MM.1S (cell line): ENCODE data around the gene BTBD9.

Experiments
- DNase-seq: peaks from one replicate; pipeline ENCODE4 v3.0.0-alpha.2; 2015
- H2AFZ ChIP-seq: fragments of 300-600 bp; sonication (generic); 2 replicates; pipeline ENCODE4 v1.6.0; 2016; ENCODE audit warnings: antibody characterized with exemption, low read length
- H3F3A ChIP-seq: fragments of 300-600 bp; sonication (generic); 2 replicates; pipeline ENCODE4 v1.6.1; 2016; ENCODE audit warnings: mild to moderate bottlenecking, antibody characterized with exemption, low read length, moderate library complexity, mixed read lengths; ENCODE audit not compliant: insufficient read depth
- H3K27ac ChIP-seq: fragments of 300-600 bp; sonication (generic); 2 replicates; pipeline ENCODE4 v1.5.1; 2016; ENCODE audit warnings: mild to moderate bottlenecking, low read length
- H3K27me3 ChIP-seq: fragments of 300-600 bp; sonication (generic); replicated peaks from 2 replicates; pipeline ENCODE4 v1.6.0; 2016; ENCODE audit warnings: low read length; ENCODE audit not compliant: insufficient read depth
- H3K36me3 ChIP-seq: fragments of 300-600 bp; sonication (generic); replicated peaks from 2 replicates; pipeline ENCODE4 v1.6.1; 2016; ENCODE audit warnings: mild to moderate bottlenecking, low read length, mixed read lengths; ENCODE audit not compliant: insufficient read depth
- H3K4me1 ChIP-seq: fragments of 300-600 bp; sonication (generic); 2 replicates; pipeline ENCODE4 v1.6.1; 2016; ENCODE audit warnings: low read length, mixed read lengths
- H3K4me2 ChIP-seq: fragments of 300-600 bp; sonication (generic); 2 replicates; pipeline ENCODE4 v1.6.0; 2016; ENCODE audit warnings: low read depth, low read length
- H3K4me3 ChIP-seq: fragments of 300-600 bp; sonication (generic); 2 replicates; pipeline ENCODE4 v1.5.1; 2016; ENCODE audit warnings: low read length, mixed read lengths
- H3K79me2 ChIP-seq: fragments of 300-600 bp; sonication (generic); 2 replicates; pipeline ENCODE4 v1.6.1; 2016; ENCODE audit warnings: mixed run types, low read length, mixed read lengths
- H3K9ac ChIP-seq: fragments of 300-600 bp; sonication (generic); 2 replicates; pipeline ENCODE4 v1.6.1; 2016; ENCODE audit warnings: low read length, mixed read lengths
- H3K9me2 ChIP-seq: fragments of 300-600 bp; sonication (generic); replicated peaks from 2 replicates; pipeline ENCODE4 v1.6.1; 2016; ENCODE audit warnings: mild to moderate bottlenecking, low read length, mixed read lengths; ENCODE audit not compliant: insufficient read depth
- H3K9me3 ChIP-seq: fragments of 300-600 bp; sonication (generic); replicated peaks from 2 replicates; pipeline ENCODE4 v1.6.1; 2016; ENCODE audit warnings: mild to moderate bottlenecking, low read length, mixed read lengths; ENCODE audit not compliant: insufficient read depth
- H4K20me1 ChIP-seq: fragments of 300-600 bp; sonication (generic); 2 replicates; pipeline ENCODE4 v1.6.1; 2016; ENCODE audit warnings: mild to moderate bottlenecking, low read length, moderate library complexity, mixed read lengths; ENCODE audit not compliant: insufficient read depth
- EZH2 ChIP-seq: fragments of 300-600 bp; sonication (generic); optimal IDR thresholded peaks from 2 replicates; pipeline ENCODE3; 2017; ENCODE audit warnings: low read depth, mild to moderate bottlenecking, antibody characterized with exemption, low read length, mixed read lengths
- EZH2phosphoT487 ChIP-seq: fragments of 300-600 bp; sonication (generic); IDR thresholded peaks from 2 replicates; pipeline ENCODE4 v1.6.1; 2018; ENCODE audit warnings: antibody characterized with exemption, low read length
- TF ChIP-seq, protein P1 (sequence below): fragments of 300-600 bp; sonication (generic); IDR thresholded peaks from 2 replicates; pipeline ENCODE4 v1.5.1; 2016; ENCODE audit warnings: antibody characterized with exemption, low read length, mixed read lengths

The BTBD9 gene

DNA sequence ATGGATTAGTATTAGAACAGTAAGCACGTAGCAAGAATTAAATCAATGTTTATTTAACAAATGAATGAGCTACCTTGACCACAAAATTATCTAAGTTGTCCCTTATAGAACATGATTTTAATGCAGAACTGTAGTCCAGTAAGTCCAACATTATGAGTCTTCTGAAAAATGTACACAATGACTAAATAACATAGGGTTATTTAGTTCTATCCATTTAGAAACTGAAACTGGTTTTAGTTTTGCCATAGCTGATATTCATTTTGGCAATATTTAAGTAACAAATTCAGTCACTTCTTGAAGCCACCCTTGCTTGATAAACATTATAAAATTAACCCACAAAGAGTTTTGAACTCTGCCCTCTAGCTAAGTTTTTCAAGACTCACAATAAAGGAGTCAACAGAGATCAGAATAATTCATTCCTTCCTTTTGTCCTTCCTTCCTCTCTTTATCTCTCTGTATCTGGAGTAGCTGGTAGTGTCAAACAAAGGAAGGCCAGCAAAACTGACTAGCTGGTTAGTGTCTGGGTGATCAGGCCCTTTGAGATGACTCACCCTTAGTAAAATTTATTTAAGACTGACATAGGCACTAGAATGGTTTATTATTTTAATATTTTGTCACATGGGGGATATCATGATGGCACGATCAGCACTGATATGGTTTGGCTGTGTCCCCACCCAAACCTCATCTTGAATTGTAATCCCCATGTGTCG is 115.1 kb downstream of the BTBD9 start:
- DNase-seq = no peak
- Histone ChIP-seq H2AFZ (no peak overlapping the region), H3K4me3 (no peak overlapping the region), H3K9me2 (no peaks in the 10 kb centered on the region), H3F3A (no peaks in the 10 kb centered on the region), H3K27ac (no peak overlapping the region), H4K20me1 (no peaks in the 10 kb centered on the region), H3K4me2 (no peak overlapping the region), H3K36me3 (no peaks in the 10 kb centered on the region), H3K9me3 (no peaks in the 10 kb centered on the region), H3K4me1 (no peaks in the 10 kb centered on the region), H3K79me2 (no peaks in the 10 kb centered on the region), H3K27me3 (no peaks in the 10 kb centered on the region), H3K9ac (no peak overlapping the region)
- TF ChIP-seq, protein P1, sequence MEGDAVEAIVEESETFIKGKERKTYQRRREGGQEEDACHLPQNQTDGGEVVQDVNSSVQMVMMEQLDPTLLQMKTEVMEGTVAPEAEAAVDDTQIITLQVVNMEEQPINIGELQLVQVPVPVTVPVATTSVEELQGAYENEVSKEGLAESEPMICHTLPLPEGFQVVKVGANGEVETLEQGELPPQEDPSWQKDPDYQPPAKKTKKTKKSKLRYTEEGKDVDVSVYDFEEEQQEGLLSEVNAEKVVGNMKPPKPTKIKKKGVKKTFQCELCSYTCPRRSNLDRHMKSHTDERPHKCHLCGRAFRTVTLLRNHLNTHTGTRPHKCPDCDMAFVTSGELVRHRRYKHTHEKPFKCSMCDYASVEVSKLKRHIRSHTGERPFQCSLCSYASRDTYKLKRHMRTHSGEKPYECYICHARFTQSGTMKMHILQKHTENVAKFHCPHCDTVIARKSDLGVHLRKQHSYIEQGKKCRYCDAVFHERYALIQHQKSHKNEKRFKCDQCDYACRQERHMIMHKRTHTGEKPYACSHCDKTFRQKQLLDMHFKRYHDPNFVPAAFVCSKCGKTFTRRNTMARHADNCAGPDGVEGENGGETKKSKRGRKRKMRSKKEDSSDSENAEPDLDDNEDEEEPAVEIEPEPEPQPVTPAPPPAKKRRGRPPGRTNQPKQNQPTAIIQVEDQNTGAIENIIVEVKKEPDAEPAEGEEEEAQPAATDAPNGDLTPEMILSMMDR = no peak
- TF ChIP-seq EZH2 (no peak), EZH2phosphoT487 (no peak)

DNA sequence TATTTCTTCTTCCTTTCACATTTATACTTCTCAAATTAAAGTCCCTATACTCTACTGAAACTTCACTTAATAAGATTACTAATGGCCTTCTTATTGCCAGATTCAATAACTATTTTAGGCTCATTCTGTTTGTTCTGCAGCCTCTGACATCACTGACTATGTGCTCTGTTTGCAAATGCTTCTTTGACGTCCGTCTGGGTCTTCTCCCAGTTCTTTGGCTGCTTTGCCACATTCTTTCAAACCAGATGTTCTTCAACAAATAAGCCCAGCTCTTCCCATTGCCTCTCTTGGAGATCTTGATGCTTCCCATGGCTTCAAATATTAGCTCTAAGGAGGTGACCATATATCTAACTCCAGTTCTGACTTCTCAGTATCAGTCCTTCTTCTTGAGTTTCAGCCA is 117.4 kb downstream of the BTBD9 start:
- Histone ChIP-seq H3K9ac (no peak overlapping the region), H3F3A (no peaks in the 10 kb centered on the region), H3K27ac (no peak overlapping the region), H3K9me2 (no peaks in the 10 kb centered on the region), H3K4me1 (no peaks in the 10 kb centered on the region), H2AFZ (no peak overlapping the region), H3K4me3 (no peak overlapping the region), H3K27me3 (no peaks in the 10 kb centered on the region), H3K9me3 (no peaks in the 10 kb centered on the region), H3K79me2 (no peaks in the 10 kb centered on the region), H3K36me3 (no peaks in the 10 kb centered on the region), H4K20me1 (no peaks in the 10 kb centered on the region), H3K4me2 (no peak overlapping the region)
- no peak for TF ChIP-seq EZH2
- TF ChIP-seq EZH2phosphoT487 = no peak
- TF ChIP-seq, protein P1 = no peak
- DNase-seq = no peak

DNA sequence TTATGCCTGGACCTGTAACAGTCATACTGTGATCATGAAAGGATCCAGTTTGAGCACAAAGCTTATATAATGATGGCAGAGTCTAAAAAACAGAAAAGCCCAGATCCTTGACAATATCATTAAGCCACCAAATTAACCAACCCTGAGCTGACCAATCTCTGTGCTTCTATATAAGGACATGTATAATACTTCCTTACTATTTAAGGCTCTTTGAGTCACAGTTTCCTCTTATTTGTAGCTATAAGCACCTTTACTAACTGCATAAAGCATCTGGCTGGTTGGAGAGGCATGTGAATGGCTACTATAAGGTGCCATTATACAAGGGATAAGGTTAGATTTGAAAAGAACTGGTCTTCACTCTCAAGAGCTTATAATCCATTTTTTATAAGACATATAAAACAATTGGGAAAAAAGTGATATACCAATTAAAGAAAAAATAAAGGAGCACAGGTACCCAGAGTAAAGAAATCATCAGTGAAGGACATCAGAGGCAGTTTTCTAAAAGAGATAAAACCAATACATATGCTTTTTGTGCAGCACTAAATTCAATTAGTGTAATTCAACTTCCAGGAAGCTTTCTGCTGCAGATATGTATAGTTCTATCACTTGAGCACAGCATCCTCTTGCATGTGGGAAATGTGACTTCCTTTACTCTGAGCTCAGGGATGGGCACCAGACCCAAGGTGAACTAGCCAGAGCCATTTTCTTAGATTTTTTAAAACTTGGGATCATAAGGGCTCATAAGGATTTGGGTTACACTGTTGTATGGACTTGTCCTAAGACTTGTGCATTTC is 121.0 kb downstream of the BTBD9 start:
- DNase-seq = no peak
- Histone ChIP-seq H3K36me3 (no peaks in the 10 kb centered on the region), H3K9me2 (no peaks in the 10 kb centered on the region), H3K27me3 (no peaks in the 10 kb centered on the region), H3K4me1 (no peaks in the 10 kb centered on the region), H3K4me3 (no peak overlapping the region), H2AFZ (no peak overlapping the region), H3K4me2 (no peak overlapping the region), H3K9ac (no peak overlapping the region), H4K20me1 (no peaks in the 10 kb centered on the region), H3K27ac (no peak overlapping the region), H3K9me3 (no peaks in the 10 kb centered on the region), H3F3A (no peaks in the 10 kb centered on the region), H3K79me2 (no peaks in the 10 kb centered on the region)
- TF ChIP-seq EZH2phosphoT487 (no peak), EZH2 (no peak)
- TF ChIP-seq, protein P1 = no peak
